ENCODE data around the gene UBA5.

DNA sequence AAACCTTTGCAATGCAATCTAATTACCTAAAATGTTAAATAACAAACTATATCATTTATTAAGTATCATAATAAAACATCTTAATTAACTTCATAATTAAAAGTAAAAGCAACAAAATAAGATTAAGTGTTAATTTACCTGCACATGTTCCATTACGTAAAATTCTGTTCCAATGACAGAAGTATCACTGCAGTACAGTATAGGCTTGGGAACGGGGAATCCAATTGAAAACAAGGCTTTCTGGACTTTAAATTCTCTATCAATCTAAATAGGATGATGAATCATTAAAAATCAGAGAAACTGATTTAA lies 17.6 kb upstream of the UBA5 start:
- TF ChIP-seq, protein P1, sequence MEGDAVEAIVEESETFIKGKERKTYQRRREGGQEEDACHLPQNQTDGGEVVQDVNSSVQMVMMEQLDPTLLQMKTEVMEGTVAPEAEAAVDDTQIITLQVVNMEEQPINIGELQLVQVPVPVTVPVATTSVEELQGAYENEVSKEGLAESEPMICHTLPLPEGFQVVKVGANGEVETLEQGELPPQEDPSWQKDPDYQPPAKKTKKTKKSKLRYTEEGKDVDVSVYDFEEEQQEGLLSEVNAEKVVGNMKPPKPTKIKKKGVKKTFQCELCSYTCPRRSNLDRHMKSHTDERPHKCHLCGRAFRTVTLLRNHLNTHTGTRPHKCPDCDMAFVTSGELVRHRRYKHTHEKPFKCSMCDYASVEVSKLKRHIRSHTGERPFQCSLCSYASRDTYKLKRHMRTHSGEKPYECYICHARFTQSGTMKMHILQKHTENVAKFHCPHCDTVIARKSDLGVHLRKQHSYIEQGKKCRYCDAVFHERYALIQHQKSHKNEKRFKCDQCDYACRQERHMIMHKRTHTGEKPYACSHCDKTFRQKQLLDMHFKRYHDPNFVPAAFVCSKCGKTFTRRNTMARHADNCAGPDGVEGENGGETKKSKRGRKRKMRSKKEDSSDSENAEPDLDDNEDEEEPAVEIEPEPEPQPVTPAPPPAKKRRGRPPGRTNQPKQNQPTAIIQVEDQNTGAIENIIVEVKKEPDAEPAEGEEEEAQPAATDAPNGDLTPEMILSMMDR (IDR thresholded peaks at IDR 0.05): no peak
- TF ChIP-seq POLR2A (IDR thresholded peaks at IDR 0.05): no peak
